ENCODE data around the gene CISH.

DNA sequence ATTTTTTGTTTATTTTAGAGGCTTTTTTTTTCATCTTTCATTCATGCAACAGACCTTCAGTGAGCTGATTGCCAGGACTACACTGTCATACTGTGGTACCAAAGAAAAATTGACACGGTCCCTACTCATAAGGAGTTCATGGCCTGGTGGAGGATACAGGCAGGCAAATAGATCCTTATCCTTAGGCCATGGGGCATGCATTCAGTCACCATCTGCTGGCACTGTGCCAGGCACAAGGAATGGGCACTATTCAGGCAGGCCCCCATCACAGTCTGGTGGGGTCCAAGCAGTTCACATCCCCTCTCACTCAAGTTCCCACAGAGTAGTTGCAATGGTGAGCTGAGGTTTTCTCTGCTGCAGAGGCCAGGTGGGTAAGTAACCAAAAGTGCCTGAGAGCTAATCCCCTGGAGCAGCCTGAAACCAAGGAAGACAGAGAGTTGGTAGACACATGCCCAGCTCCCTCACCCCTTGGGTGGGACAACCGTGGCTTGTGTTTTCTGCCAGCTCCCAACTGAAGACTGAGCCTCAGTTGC lies 17.3 kb downstream of the CISH start:
- TF ChIP-seq CTCF (conservative IDR thresholded peaks at IDR 0.05) (no peak), ZFX (IDR thresholded peaks at IDR 0.05) (no peak)
